Jurkat, Clone E6-1 (cell line): ENCODE measurements around the gene CD274.
"Not testable (repeated sequence)": the region's sequence is repeated elsewhere in the genome, so short reads cannot be mapped to it uniquely, and the experiment has no call there.

Source experiments
- DNase-seq: peaks from one replicate; pipeline ENCODE4 v3.0.0-alpha.2; 2011; ENCODE audit warnings: low read depth, low spot score
- H3K4me3 ChIP-seq: 2 replicates; pipeline ENCODE4 v1.5.1; 2011; ENCODE audit warnings: mild to moderate bottlenecking, low read length, control low read depth, moderate library complexity

The CD274 gene

DNA sequence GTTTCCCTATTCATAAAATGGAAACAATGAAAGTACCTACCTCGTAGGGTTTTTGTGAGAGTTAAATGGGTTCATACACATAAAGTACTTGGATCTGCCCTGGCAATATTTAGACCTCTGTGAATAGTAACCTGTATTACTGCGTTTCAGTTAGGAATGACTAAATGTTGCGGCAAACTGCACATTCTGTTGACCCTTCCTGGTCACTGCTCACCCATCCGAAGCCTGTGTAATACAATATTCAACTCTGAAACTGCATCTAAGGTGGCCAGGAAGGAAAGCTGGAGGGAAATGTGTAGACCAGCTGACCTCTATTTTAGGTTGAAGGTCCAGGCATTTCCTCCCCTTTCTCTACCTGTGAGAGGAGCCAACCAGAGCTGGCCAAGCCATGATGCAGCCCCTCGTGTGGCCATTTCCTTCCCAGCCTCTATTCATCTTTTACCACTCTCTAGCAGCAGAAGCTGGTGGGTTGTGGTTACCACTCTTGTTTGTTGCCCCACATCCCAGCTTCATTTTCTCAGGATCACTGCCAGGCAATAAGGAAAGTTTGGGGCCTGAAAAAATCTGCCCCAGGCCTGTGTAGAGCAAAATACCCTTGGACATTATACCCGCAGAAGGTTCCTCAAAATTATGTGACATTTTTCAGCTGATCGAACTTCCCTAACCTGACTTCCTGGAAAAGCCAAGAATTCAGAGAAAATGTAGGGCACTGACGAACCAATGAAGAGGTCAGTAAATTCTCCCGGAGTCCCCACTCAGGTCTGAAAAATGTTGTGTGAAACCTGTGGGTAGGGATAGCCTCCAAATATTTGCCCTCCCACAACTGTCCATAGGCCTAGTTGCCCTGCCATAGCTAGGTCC lies 39.5 kb downstream of the CD274 start:
- H3K4me3 ChIP-seq: no peak overlapping the region
- no peak for DNase-seq

DNA sequence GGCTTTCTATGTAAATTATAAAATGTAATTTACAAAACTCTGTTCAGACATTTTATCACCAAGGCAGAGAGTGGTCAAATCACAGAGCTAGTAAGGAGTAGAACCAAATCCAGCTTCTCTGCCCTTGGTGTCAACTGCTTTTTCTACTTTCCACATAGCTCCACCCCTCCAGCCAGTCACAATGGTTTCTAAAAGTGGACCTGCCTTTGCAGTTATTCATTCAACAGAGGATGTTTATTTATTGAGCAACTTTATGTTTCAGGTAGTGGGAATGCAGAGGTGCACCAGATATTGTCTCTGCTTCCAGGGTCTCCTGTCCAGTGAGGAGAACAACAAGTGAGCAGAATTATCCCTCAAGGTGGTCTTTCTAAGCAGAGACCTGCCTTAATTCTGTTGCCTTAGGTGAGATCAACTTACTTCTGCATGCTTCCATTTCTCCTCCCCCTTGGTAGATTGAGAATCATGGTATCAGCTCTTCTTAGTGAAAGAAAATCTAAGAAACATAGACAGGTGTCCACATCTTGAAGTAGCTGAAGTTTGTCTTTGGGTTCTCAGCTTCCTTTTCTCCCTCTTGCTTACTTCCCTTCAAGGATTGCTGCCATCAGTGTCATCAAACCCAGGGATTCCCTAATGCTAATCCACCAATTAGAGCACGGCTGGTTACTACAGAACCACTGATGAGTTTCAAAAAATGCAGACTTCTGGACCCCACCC lies 42.8 kb downstream of the CD274 start:
- DNase-seq: no peak
- no peak overlapping the region for H3K4me3 ChIP-seq

GRCh38 chr9:5493679-5494511 lies 43.6 kb downstream of the CD274 start:
- no peak for DNase-seq
- H3K4me3 ChIP-seq: no peak overlapping the region

GRCh38 chr9:5494765-5495164 lies 44.4 kb downstream of the CD274 start:
- not testable (repeated sequence) for DNase-seq, H3K4me3 ChIP-seq

DNA sequence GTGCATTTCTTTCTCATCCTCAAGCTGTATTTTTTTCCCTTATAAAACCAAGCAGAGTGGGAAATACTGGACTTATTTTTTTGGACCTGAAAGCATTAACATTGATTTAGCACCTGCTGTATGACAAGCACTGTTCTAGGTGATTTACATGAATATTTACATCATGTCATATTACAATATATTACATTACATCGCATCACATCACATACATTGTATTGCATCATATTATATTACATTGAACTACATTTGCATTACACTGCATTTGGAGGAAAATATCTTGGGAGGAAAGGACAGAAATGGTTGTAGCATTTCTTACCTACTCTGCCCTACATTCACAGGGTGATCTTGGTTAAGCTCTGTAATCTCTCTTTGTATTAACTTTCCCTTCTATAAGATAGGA lies 48.8 kb downstream of the CD274 start:
- no peak for DNase-seq
- H3K4me3 ChIP-seq: no peak overlapping the region

DNA sequence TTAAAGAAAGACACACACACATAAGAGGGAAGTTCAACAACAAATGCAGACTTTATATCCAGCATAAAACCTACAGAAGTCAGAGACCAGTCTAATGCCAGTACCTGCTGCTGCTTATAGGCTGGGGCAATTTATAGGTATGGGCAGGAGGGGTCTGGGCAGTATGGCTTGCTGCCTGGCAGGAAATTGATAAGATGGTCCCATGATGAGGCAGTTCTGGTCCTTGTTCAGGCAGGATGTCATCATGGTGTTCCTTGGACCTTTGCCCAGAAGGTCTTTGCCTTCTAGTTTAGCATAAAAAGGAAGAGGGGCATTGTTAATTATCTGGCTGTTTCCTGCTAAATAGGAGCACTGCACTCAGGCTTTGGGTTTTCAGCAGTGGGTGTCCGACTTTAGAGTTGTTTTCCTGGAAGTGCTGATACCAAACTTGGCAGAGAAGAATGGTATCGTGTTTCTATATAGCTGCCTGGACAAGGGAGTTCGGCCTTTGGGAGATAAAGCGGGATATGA lies 49.6 kb downstream of the CD274 start:
- H3K4me3 ChIP-seq: no peak overlapping the region
- DNase-seq: no peak

DNA sequence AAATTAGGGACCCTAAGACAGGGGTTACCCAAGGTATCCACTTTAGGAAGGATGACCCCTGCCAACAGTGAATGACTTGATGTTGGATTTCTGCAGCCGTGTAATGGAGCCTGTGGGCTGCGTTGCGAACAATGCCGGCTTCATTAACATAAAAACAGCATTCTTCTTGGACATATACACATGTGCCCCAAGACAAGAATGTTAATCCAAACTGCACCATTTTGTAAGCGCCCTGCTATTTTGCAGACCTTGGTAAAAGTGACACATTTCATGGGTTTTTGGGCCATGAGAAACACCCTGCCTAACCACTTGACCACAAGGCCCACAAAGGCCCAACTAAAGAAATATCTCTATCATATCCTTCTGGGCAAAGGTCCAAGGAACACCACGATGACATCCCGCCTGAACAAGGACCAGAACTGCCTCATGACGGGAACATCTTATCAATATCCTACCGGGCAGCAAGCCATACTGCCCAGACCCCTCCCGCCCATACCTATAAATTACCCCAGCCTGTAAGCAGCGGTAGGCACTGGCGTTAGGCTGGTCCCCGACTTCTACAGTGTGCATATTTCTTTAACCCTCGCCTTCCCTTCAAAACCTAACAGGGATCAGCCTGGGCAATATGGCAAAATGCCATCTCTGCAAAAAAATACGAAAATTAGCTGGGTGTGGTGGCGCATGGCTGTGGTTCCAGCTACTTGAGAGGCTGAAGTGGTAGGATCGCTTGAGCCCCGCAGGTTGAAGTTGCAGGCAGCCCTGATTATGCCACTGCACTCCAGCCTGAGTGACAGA lies 50.3 kb downstream of the CD274 start:
- no peak for DNase-seq

GRCh38 chr9:5502553-5502952 lies 52.2 kb downstream of the CD274 start:
- DNase-seq: no peak
- H3K4me3 ChIP-seq: no peak overlapping the region

More for the DNA sequence above, 50.3 kb downstream of the CD274 start:
- H3K4me3 ChIP-seq: no peak overlapping the region

GRCh38 chr9:5509573-5509972 lies 59.2 kb downstream of the CD274 start:
- H3K4me3 ChIP-seq: no peak overlapping the region
- DNase-seq: no peak

DNA sequence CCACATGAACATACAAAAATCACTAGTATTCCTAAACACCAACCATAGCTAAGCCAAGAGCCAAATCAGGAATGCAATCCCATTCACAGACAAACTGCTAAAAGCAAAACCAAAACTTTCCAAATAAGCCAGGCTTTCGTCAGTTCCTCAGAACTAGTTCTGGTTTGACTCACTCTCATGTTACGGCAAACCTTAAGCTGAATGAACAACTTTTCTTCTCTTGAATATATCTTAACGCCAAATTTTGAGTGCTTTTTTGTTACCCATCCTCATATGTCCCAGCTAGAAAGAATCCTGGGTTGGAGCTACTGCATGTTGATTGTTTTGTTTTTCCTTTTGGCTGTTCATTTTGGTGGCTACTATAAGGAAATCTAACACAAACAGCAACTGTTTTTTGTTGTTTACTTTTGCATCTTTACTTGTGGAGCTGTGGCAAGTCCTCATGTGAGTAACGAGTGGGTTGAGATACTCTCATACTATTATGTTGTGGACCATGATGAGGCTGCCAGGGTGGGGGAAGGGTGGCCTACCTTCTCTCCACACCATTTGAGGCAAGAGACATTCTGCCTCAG lies 60.1 kb downstream of the CD274 start, which contains the start of gene PDCD1LG2:
Gene PDCD1LG2, plus strand, starts transcription at position 172 of the 572 bp plus-strand sequence. CDS start 12,016 bp downstream, outside the sequence.
- no peak for DNase-seq
- H3K4me3 ChIP-seq: no peak within 1 kb of the TSS

DNA sequence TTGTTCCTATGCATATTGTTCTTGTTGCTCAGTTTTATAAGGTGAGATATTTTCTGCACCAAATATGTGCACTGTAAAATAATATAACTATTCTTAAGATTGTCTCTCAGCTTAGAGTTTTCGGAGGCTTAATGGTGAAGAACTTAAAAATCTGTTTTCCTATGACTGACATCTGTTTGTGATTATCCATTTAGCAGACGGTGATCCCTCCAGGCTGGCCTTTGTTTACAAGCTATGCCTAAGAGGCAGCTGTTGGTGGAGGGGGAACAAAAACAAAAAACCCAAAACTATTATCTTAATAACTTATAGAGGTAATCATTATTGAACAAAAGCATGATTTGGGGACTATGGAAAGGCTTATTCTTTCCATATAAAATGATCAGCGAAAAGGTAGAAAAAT lies 60.6 kb downstream of the CD274 start:
- DNase-seq: no peak
- H3K4me3 ChIP-seq: no peak overlapping the region

DNA sequence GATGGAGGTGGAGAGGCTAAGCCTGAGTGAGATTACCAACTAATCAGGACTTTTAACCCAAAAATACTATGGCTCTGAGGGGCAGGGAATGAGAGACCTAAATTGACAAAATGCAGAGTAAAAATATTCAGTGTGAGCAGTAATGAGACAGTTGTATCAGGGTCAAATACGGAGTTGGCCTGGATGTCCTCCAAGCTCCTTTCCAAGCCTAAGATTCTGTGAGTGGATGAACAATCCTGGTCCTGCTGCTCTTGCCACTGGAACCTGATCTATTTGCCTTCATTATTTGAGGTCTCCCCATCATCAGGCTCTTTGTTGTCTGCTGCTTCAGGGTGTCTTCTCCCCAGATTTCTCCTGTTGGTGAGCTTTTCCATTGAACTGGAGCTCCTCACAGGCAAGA lies 61.1 kb downstream of the CD274 start:
- no peak for DNase-seq
- H3K4me3 ChIP-seq: no peak overlapping the region

- no peak for DNase-seq
- no peak overlapping the region for H3K4me3 ChIP-seq
Measured at GRCh38 chr9:5511935-5512580, 61.7 kb downstream of the CD274 start.

DNA sequence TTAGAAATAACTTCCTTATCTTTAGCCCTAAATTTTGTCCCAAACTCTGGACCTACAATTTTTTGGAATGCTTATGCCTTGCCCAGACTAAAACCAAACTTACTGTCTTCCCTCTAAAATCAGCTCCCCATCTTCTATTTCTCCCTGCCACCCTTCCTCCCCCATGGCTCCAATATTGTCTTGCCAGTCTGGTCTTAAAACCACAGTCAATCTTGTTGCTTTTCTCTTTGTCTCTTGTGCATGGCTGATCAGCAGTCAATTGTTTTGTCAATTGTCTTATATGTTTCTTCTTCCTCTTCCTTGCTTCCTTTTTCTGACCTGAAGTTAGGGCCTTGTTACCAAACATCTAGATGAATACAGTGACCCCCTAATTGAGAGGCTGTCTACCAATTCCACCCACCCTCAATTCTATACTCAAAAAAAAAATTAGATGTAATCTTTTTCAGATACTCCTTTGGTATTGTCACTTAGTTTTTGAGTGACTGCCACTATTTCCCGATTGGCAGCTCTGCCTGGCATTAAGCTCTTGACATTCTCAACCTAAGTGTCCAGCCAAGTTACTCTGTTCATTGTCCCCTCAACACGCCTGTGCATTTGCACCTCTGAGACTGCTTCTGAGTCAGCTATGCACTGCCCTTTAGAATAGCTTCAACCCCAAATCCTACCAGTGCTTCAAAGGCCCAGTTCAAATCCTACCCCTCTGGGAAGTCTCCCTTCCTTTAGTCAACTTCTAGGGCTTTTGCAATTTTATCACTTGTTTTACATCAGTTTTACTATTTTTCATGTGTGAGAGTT lies 62.5 kb downstream of the CD274 start:
- no peak overlapping the region for H3K4me3 ChIP-seq
- no peak for DNase-seq

DNA sequence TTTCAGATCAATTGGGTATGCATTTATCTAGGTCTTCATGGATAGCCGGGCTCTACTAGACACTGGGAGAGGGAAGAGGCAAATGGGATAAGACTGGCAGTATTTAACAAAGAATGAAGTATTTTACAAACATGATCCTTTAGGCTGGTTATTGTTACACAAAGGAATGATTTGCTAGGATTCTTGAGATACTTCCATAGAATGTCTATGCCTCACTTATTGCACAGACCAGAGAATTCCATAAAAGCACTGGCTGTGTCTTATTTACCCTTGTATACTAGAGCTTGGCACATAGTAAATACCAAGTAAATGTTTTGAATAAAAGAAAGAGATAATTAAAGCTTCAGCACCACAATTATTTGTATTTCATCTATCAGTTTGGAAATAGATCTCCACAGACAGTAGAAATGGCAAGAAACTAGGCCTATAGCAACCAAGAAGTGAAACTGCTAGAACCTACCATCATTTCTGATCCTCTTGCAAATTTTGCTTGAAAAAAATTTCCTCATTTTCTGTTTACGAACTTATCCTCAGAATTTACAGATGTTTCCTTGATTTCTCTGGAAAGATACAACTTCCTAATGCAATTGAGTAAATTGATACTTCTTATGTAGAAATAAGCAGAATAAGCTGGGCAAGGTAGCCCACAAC lies 63.7 kb downstream of the CD274 start:
- no peak overlapping the region for H3K4me3 ChIP-seq
- DNase-seq: no peak

GRCh38 chr9:5514617-5515260 lies 64.4 kb downstream of the CD274 start:
- no peak for DNase-seq
- no peak overlapping the region for H3K4me3 ChIP-seq
